K562 (cell line): ENCODE measurements around the gene NKX2-2. TPM values are rescaled to one million over a fixed set of nuclear protein-coding genes. Genes with fewer than 3 reads are reported as not detected.

Experiments used
- ATAC-seq: fragments of 200-7000 bp; cut with Tn5 transposase; 3 replicates; pipeline ENCODE4 v1.9.1; 2020; ENCODE audit warnings: moderate library complexity
- BruUV-seq: library from RNA; stranded (reverse); fragments of 400-500 nt; replicated peaks from 2 replicates; lab custom pipeline; 2021; lab: Mats Ljungman, UMichigan
- CTCF ChIA-PET: fragments of 300-600 bp; formaldehyde crosslinking; extraction: SDS; loops from one replicate; lab custom pipeline; 2021; ENCODE audit warnings: low intra/inter-chr PET ratio; lab: Yijun Ruan, JAX
- POLR2A ChIA-PET: fragments of 300-600, 350-650 bp; sonication (Branson Sonifier 250); formaldehyde crosslinking; extraction: SDS; loops from one replicate; lab custom pipeline; 2021; ENCODE audit warnings: antibody characterized with exemption, inconsistent platforms; lab: Yijun Ruan, JAX
- DNase-seq, 4 experiments: peaks; one replicate each; pipeline versions ENCODE4 v3.0.0 to v3.0.0-alpha.2; 2011 to 2018; ENCODE audit warnings: low spot score in 3 of 4, mixed read lengths in 3 of 4; ENCODE audit errors: extremely low read depth in 1 of 4
- FAIRE-seq: peaks from 2 replicates; lab custom pipeline; 2011; peaks lifted over from hg19 to GRCh38; lab: Jason Lieb, UNC
- H2AFZ ChIP-seq: 2 replicates; pipeline ENCODE4 v1.6.0; 2011; ENCODE audit warnings: low read depth, low read length, control low read depth, inconsistent platforms
- H3K27ac ChIP-seq: fragments of 200-600 bp; 3 replicates; pipeline ENCODE4 v1.8.0; 2011; ENCODE audit warnings: low read depth, mild to moderate bottlenecking, control low read depth, inconsistent platforms, low read length, moderate library complexity, mixed read lengths; ENCODE audit errors: extremely low read depth
- H3K27me3 ChIP-seq, 2 experiments: fragments of 300-600 bp in 1 of 2; 2 replicates in 1 of 2; 3 replicates in 1 of 2; pipeline versions ENCODE4 v1.6.0 to v1.8.0; 2011; ENCODE audit warnings: inconsistent platforms in 2 of 2, low read length in 2 of 2, mild to moderate bottlenecking in 1 of 2, mixed read lengths in 1 of 2, moderate library complexity in 1 of 2; ENCODE audit not compliant: control insufficient read depth in 2 of 2, insufficient read depth in 2 of 2
- H3K36me3 ChIP-seq: fragments of 300-600 bp; 3 replicates; pipeline ENCODE4 v1.8.0; 2011; ENCODE audit warnings: mild to moderate bottlenecking, low read length, inconsistent platforms; ENCODE audit not compliant: control insufficient read depth, insufficient read depth
- H3K4me1 ChIP-seq, 2 experiments: fragments of 200-600 bp in 1 of 2; replicated peaks in 1 of 2; 2 replicates in 1 of 2; 3 replicates in 1 of 2; pipeline versions ENCODE4 v1.5.1 to v1.8.0; 2011; ENCODE audit warnings: inconsistent platforms in 2 of 2, low read length in 2 of 2, mild to moderate bottlenecking in 1 of 2, mixed read lengths in 1 of 2, moderate library complexity in 1 of 2; ENCODE audit not compliant: control insufficient read depth in 2 of 2, insufficient read depth in 2 of 2
- H3K4me2 ChIP-seq: 2 replicates; pipeline ENCODE4 v1.6.1; 2011; ENCODE audit warnings: low read length, control low read depth, inconsistent platforms, mixed read lengths; ENCODE audit not compliant: insufficient read depth
- H3K4me3 ChIP-seq: fragments of 200-600 bp; sonication (generic), shearing (Covaris generic); 2 replicates; pipeline ENCODE4 v1.5.1; 2016; ENCODE audit warnings: control low read depth, inconsistent platforms
- H3K79me2 ChIP-seq: fragments of 200-600 bp; 3 replicates; pipeline ENCODE4 v1.8.0; 2011; ENCODE audit warnings: low read length, inconsistent platforms; ENCODE audit not compliant: control insufficient read depth, insufficient read depth
- H3K9ac ChIP-seq, 2 experiments: 2 replicates each; pipeline versions ENCODE4 v1.6.0 to v1.6.1; 2011; ENCODE audit warnings: low read depth in 2 of 2, low read length in 2 of 2, control low read depth in 1 of 2, inconsistent platforms in 1 of 2, mild to moderate bottlenecking in 1 of 2, mixed read lengths in 1 of 2; ENCODE audit not compliant: insufficient read depth in 1 of 2
- H3K9me1 ChIP-seq: one replicate; pipeline ENCODE4 v1.6.0; 2011; ENCODE audit warnings: inconsistent platforms, mild to moderate bottlenecking, low read length, moderate library complexity; ENCODE audit not compliant: control insufficient read depth, insufficient read depth
- H3K9me3 ChIP-seq: replicated peaks from 2 replicates; pipeline ENCODE4 v1.5.1; 2011; ENCODE audit warnings: low read depth, low read length, inconsistent platforms; ENCODE audit not compliant: control insufficient read depth, insufficient read depth
- H4K20me1 ChIP-seq: replicated peaks from 2 replicates; pipeline ENCODE4 v1.6.1; 2011; ENCODE audit warnings: low read length, inconsistent platforms, mixed read lengths; ENCODE audit not compliant: control insufficient read depth, insufficient read depth
- CBX8 ChIP-seq: fragments of 200-600 bp; sonication (generic); IDR thresholded peaks from 2 replicates; pipeline ENCODE4 v1.6.1; 2012; ENCODE audit warnings: borderline replicate concordance, mixed run types, low read depth, mild to moderate bottlenecking, moderate library complexity, mixed read lengths, low read length, control low read depth, inconsistent platforms; ENCODE audit not compliant: poor library complexity, severe bottlenecking; ENCODE audit errors: extremely low read depth
- E2F3 ChIP-seq: fragments of 250-450 bp; sonication (Bioruptor Pico); IDR thresholded peaks from 2 replicates; pipeline ENCODE4 v1.4.0; 2020; ENCODE audit warnings: mild to moderate bottlenecking
- KLF13 ChIP-seq: fragments of 450-650 bp; IDR thresholded peaks from 2 replicates; pipeline ENCODE4 v1.6.1; 2016; ENCODE audit warnings: missing genetic modification characterization, low read depth, mild to moderate bottlenecking, missing compliant biosample characterization, moderate library complexity, borderline replicate concordance
- MAFG ChIP-seq: fragments of 450-650 bp; conservative IDR thresholded peaks from 2 replicates; pipeline ENCODE4 v1.6.1; 2016; ENCODE audit warnings: missing genetic modification characterization, missing compliant biosample characterization
- PCBP1 ChIP-seq: fragments of 200-400 bp; formaldehyde crosslinking; IDR thresholded peaks from 2 replicates; pipeline ENCODE4 v1.6.1; 2018; ENCODE audit warnings: mild to moderate bottlenecking, low read depth, low read length; ENCODE audit not compliant: poor library complexity, severe bottlenecking
- PHTF2 ChIP-seq: fragments of 250-450 bp; sonication (Bioruptor Pico); IDR thresholded peaks from 2 replicates; pipeline ENCODE4 v1.5.0; 2021; ENCODE audit warnings: mild to moderate bottlenecking
- SRSF7 ChIP-seq: fragments of 200-400 bp; formaldehyde crosslinking; optimal IDR thresholded peaks from 2 replicates; pipeline ENCODE3; 2017; ENCODE audit warnings: mild to moderate bottlenecking, low read depth, low read length
- THRAP3 ChIP-seq: fragments of 450-650 bp; IDR thresholded peaks from 2 replicates; pipeline ENCODE4 v1.6.1; 2016; ENCODE audit warnings: mild to moderate bottlenecking, inconsistent platforms, borderline replicate concordance
- ZNF24 ChIP-seq: fragments of 450-650 bp; IDR thresholded peaks from 2 replicates; pipeline ENCODE4 v1.6.1; 2016
- ZNF274 ChIP-seq: IDR thresholded peaks from 2 replicates; pipeline ENCODE4 v1.6.1; 2011; ENCODE audit warnings: low read depth, mild to moderate bottlenecking, low read length, moderate library complexity, borderline replicate concordance
- WGBS: fragments of 100-300 bp; shearing (Covaris generic); methylation state at CpG from one replicate; pipeline ENCODE4 v1.1.6; 2016; ENCODE audit warnings: low coverage, mixed read lengths; ENCODE audit not compliant: insufficient coverage; ENCODE audit errors: missing lambda C conversion rate; 5-methylcytosine and 5-hydroxymethylcytosine counted together
- in situ Hi-C: fragments of 300-500 bp; cut with MboI; formaldehyde crosslinking; loops from 4 replicates; pipeline ENCODE4 v1.15.0; 2018; ENCODE audit warnings: inconsistent platforms, mixed read lengths
- intact Hi-C: fragments of 100-400 bp; cut with micrococcal nuclease; formaldehyde crosslinking; loops from 2 replicates; pipeline ENCODE4 v1.14.2; 2022
- polyA plus RNA-seq, 8 experiments: library from polyadenylated mRNA; depleted of rRNA in 4 of 8; stranded (reverse) in 5 of 8; unstranded in 3 of 8; fragments of >200 nt; fragmentation: Nextera tagmentation in 2 of 8; fragmentation: Illumina TruSeq in 1 of 8; extraction: Ambion mirVana in 2 of 8; extraction: Trizol in 1 of 8; gene quantifications; 2 replicates each; pipeline versions ENCODE4 v1.2.1 to v1.2.3, GENCODE V29; 2011 to 2014; ENCODE audit warnings: inconsistent platforms in 1 of 8, missing spikeins in 1 of 8
- total RNA-seq, 7 experiments: library from RNA; depleted of rRNA in 6 of 7; stranded (reverse); fragments of >200 nt in 6 of 7; fragmentation: Illumina TruSeq in 2 of 7; extraction: Trizol in 2 of 7; gene quantifications; 2 replicates each; pipeline versions ENCODE4 v1.2.1 to v1.2.3, GENCODE V29; 2011 to 2021; ENCODE audit warnings: low replicate concordance in 1 of 7
- TF ChIP-seq, protein P1 (sequence below): fragments of 150-350 bp; IDR thresholded peaks from 2 replicates; pipeline ENCODE4 v1.6.1; 2014; ENCODE audit warnings: low read depth, mild to moderate bottlenecking, low read length, borderline replicate concordance
- TF ChIP-seq, protein P2 (sequence below): sonication (generic); formaldehyde crosslinking; IDR thresholded peaks from 2 replicates; pipeline ENCODE4 v1.8.1; 2023; ENCODE audit warnings: missing genetic modification reagents, mild to moderate bottlenecking, borderline replicate concordance

The NKX2-2 gene
- total and polyA plus RNA-seq, 9 of the 15 experiments (the other 6 are each of a cell fraction or from before 2014, with no cell fraction given) = 0.04 TPM; not detected in 8

DNA sequence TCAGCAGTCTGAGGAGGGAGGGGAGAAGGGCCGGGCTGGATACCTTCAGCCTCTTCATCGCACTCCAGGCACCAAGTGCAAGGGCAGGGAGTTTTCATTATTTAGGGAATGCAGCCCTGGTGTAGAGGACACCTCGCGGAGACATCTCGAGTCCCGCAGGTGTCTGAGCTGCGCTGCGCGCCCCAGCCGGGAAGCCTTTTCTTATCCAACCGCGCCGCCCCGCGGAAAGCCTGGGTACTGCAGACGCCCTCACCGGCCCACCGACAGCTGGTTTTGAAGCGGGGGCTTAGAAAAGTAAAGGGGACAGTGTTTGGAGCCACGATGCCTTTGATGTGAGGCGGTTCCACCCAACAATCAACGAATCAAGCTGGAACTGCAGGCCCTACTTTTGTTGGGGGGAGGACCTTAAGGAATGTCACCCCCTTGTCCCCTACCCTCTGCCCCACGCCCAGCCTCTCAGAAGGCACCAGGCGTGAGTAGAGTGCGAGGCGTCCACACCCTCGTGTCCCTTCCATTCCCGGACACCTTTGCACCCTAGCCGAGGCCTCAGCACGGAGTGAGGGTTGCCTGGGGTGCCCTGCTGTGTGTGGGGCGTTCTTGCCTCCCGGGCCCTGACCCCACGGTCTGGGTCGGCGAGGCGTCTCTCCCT, 8.6 kb downstream of the NKX2-2 start:
- Histone ChIP-seq H4K20me1 (peaks cover 6% of the 10 kb centered on the region; the same call in 1 of the 2 replicates), H3K9ac (peak overlapping the region in 1 of 2 experiments; percentile 76; a peak in 2 of 4 replicates), H2AFZ (peak overlapping the region; percentile 76), H3K9me1 (no peaks in the 10 kb centered on the region), H3K4me1 (peaks cover 0 to 16% of the 10 kb centered on the region in 2 experiments; a peak in 2 of 5 replicates), H3K27ac (no peak overlapping the region), H3K9me3 (no peaks in the 10 kb centered on the region), H3K4me2 (peak overlapping the region; percentile 32; the same call in 1 of the 2 replicates), H3K36me3 (no peaks in the 10 kb centered on the region), H3K79me2 (no peaks in the 10 kb centered on the region), H3K27me3 (peaks cover 6 to 18% of the 10 kb centered on the region in 2 experiments; a peak in 3 of 5 replicates), H3K4me3 (peak overlapping the region; percentile 35)
- in situ Hi-C loops = loop anchor here (10.0 kb wide), 3 partner anchors 450 to 670 kb away; no protein-coding TSS in a partner anchor
- ChIA-PET POLR2A (interaction anchor here (1.0 kb wide), 1 partner anchor 65 kb away, joined by 3 read pairs; no protein-coding TSS in a partner anchor), CTCF (interaction anchor here (0.6 to 5.4 kb wide), 3 partner anchors 268 to 668 kb away, joined by 3 to 87 read pairs (median 14); no protein-coding TSS in a partner anchor)
- 5% methylated on average over 14 of the region's 36 CpGs for WGBS
- TSS peak; percentile 48 for BruUV-seq
- DNase-seq (peak; percentile 64 to 70 (median 68)), FAIRE-seq (no peak), ATAC-seq (peak; percentile 82)
- intact Hi-C loops = loop anchor here (1.0 to 10.0 kb wide), 4 partner anchors 269 to 670 kb away; no protein-coding TSS in a partner anchor
- TF ChIP-seq SRSF7 (no peak), E2F3 (CRISPR knock-in tag) (no peak), PHTF2 (CRISPR knock-in tag) (no peak), KLF13 (tag) (no peak), ZNF24 (no peak), MAFG (tag) (no peak), THRAP3 (no peak), PCBP1 (no peak), CBX8 (no peak), ZNF274 (no peak)
- TF ChIP-seq, protein P1, sequence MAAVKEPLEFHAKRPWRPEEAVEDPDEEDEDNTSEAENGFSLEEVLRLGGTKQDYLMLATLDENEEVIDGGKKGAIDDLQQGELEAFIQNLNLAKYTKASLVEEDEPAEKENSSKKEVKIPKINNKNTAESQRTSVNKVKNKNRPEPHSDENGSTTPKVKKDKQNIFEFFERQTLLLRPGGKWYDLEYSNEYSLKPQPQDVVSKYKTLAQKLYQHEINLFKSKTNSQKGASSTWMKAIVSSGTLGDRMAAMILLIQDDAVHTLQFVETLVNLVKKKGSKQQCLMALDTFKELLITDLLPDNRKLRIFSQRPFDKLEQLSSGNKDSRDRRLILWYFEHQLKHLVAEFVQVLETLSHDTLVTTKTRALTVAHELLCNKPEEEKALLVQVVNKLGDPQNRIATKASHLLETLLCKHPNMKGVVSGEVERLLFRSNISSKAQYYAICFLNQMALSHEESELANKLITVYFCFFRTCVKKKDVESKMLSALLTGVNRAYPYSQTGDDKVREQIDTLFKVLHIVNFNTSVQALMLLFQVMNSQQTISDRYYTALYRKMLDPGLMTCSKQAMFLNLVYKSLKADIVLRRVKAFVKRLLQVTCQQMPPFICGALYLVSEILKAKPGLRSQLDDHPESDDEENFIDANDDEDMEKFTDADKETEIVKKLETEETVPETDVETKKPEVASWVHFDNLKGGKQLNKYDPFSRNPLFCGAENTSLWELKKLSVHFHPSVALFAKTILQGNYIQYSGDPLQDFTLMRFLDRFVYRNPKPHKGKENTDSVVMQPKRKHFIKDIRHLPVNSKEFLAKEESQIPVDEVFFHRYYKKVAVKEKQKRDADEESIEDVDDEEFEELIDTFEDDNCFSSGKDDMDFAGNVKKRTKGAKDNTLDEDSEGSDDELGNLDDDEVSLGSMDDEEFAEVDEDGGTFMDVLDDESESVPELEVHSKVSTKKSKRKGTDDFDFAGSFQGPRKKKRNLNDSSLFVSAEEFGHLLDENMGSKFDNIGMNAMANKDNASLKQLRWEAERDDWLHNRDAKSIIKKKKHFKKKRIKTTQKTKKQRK = no peak
- TF ChIP-seq, protein P2, sequence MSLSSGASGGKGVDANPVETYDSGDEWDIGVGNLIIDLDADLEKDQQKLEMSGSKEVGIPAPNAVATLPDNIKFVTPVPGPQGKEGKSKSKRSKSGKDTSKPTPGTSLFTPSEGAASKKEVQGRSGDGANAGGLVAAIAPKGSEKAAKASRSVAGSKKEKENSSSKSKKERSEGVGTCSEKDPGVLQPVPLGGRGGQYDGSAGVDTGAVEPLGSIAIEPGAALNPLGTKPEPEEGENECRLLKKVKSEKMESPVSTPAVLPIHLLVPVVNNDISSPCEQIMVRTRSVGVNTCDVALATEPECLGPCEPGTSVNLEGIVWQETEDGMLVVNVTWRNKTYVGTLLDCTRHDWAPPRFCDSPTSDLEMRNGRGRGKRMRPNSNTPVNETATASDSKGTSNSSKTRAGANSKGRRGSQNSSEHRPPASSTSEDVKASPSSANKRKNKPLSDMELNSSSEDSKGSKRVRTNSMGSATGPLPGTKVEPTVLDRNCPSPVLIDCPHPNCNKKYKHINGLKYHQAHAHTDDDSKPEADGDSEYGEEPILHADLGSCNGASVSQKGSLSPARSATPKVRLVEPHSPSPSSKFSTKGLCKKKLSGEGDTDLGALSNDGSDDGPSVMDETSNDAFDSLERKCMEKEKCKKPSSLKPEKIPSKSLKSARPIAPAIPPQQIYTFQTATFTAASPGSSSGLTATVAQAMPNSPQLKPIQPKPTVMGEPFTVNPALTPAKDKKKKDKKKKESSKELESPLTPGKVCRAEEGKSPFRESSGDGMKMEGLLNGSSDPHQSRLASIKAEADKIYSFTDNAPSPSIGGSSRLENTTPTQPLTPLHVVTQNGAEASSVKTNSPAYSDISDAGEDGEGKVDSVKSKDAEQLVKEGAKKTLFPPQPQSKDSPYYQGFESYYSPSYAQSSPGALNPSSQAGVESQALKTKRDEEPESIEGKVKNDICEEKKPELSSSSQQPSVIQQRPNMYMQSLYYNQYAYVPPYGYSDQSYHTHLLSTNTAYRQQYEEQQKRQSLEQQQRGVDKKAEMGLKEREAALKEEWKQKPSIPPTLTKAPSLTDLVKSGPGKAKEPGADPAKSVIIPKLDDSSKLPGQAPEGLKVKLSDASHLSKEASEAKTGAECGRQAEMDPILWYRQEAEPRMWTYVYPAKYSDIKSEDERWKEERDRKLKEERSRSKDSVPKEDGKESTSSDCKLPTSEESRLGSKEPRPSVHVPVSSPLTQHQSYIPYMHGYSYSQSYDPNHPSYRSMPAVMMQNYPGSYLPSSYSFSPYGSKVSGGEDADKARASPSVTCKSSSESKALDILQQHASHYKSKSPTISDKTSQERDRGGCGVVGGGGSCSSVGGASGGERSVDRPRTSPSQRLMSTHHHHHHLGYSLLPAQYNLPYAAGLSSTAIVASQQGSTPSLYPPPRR (CRISPR knock-in tag) = no peak
